Activated CD4-positive, CD25-positive, alpha-beta regulatory T cell (primary cell): ENCODE measurements around the gene IP6K2.
"Not testable (repeated sequence)": the region's sequence is repeated elsewhere in the genome, so short reads cannot be mapped to it uniquely, and the experiment has no call there.

ENCODE experiments used
- DNase-seq, 4 experiments: peaks; one replicate each; lab custom pipeline; 2025; lab: John Stamatoyannopoulos, UW

The IP6K2 gene

GRCh38 chr3:48727511-48727910, 10.5 kb upstream of the IP6K2 start:
- DNase-seq: no peak

- DNase-seq: not testable (repeated sequence)
These were observed 8.3 kb upstream of the IP6K2 start for GRCh38 chr3:48725185-48725855.

GRCh38 chr3:48723725-48724124, 6.7 kb upstream of the IP6K2 start:
- no peak for DNase-seq

GRCh38 chr3:48723293-48723692, 6.3 kb upstream of the IP6K2 start:
- DNase-seq: not testable (repeated sequence)

GRCh38 chr3:48716508-48716981, 476 bp downstream of the IP6K2 start:
- no peak for DNase-seq

GRCh38 chr3:48715174-48715800, 1.7 kb downstream of the IP6K2 start:
- DNase-seq: no peak

- DNase-seq: no peak
These were observed 5.3 kb downstream of the IP6K2 start for GRCh38 chr3:48711727-48712126.

GRCh38 chr3:48709051-48709461, 8.0 kb downstream of the IP6K2 start:
- no peak for DNase-seq

GRCh38 chr3:48708481-48708889, 8.5 kb downstream of the IP6K2 start:
- DNase-seq: no peak

GRCh38 chr3:48707157-48707556, 9.9 kb downstream of the IP6K2 start:
- no peak for DNase-seq

GRCh38 chr3:48702320-48702920, 14.6 kb downstream of the IP6K2 start:
- no peak for DNase-seq

- DNase-seq: no peak
These were observed 16.2 kb downstream of the IP6K2 start for GRCh38 chr3:48700731-48701405.

- no peak for DNase-seq
These were observed 18.1 kb downstream of the IP6K2 start for GRCh38 chr3:48698891-48699290.

GRCh38 chr3:48697952-48698351, 19.1 kb downstream of the IP6K2 start:
- no peak for DNase-seq

- no peak for DNase-seq
These were observed 20.4 kb downstream of the IP6K2 start for GRCh38 chr3:48696601-48697000.

GRCh38 chr3:48696156-48696555, 20.9 kb downstream of the IP6K2 start:
- no peak for DNase-seq

- DNase-seq: no peak
These were observed 21.6 kb downstream of the IP6K2 start for GRCh38 chr3:48695393-48695753.

- no peak for DNase-seq
These were observed 22.2 kb downstream of the IP6K2 start for GRCh38 chr3:48694610-48695392.

GRCh38 chr3:48693826-48694225, 23.2 kb downstream of the IP6K2 start:
- no peak for DNase-seq

GRCh38 chr3:48692551-48692950, 24.5 kb downstream of the IP6K2 start:
- no peak for DNase-seq

- DNase-seq: no peak
These were observed 26.1 kb downstream of the IP6K2 start for GRCh38 chr3:48690846-48691458.

- no peak for DNase-seq
These were observed 27.6 kb downstream of the IP6K2 start for GRCh38 chr3:48689384-48689783.
